HepG2 (cell line): ENCODE measurements around the gene SLAMF6.

Experiments used
- DPF2 ChIP-seq: sonication (generic); formaldehyde crosslinking; IDR thresholded peaks from 2 replicates; pipeline ENCODE4 v1.4.0; 2020; ENCODE audit warnings: mild to moderate bottlenecking, low read depth, missing genetic modification reagents, borderline replicate concordance
- EP300 ChIP-seq, 3 experiments: sonication (generic) in 1 of 3; formaldehyde crosslinking in 1 of 3; IDR thresholded peaks; 2 replicates each; pipeline versions ENCODE4 v1.5.1 to v1.6.1; 2011 to 2020; ENCODE audit warnings: low read depth in 2 of 3, low read length in 2 of 3, borderline replicate concordance in 1 of 3, improper control_type of control experiment in 1 of 3, mild to moderate bottlenecking in 1 of 3, missing genetic modification reagents in 1 of 3, moderate library complexity in 1 of 3
- GTF3A ChIP-seq: sonication (generic); formaldehyde crosslinking; conservative IDR thresholded peaks from 2 replicates; pipeline ENCODE4 v1.4.0; 2020; ENCODE audit warnings: mild to moderate bottlenecking, missing genetic modification reagents
- SP2 ChIP-seq: sonication (generic); formaldehyde crosslinking; IDR thresholded peaks from 2 replicates; pipeline ENCODE4 v1.5.1; 2020; ENCODE audit warnings: mild to moderate bottlenecking, missing genetic modification reagents
- ZNF557 ChIP-seq: sonication (generic); formaldehyde crosslinking; IDR thresholded peaks from 2 replicates; pipeline ENCODE4 v1.4.0; 2020; ENCODE audit warnings: missing genetic modification reagents

- TF ChIP-seq ZNF557 (CRISPR knock-in tag), result no peak
- TF ChIP-seq GTF3A, result no peak
- TF ChIP-seq EP300 (IDR thresholded peaks at IDR 0.05; ENCODE audit: low read depth in 2 of 2, low read length in 2 of 2), result no peak
- no peak for TF ChIP-seq EP300 (CRISPR knock-in tag; IDR thresholded peaks at IDR 0.05; ENCODE audit: borderline replicate concordance)
- no peak for TF ChIP-seq DPF2
- no peak for TF ChIP-seq SP2 (CRISPR knock-in tag)
These were observed 2.5 kb downstream of the SLAMF6 start for GRCh38 chr1:160520582-160520981.
